ENCODE measurements around the gene GJB2.

The GJB2 gene

GRCh38 chr13:20141238-20142022 is 51.3 kb downstream of the GJB2 start:
- DNase-seq = no peak

- DNase-seq = no peak
Measured at GRCh38 chr13:20140487-20140886, 52.3 kb downstream of the GJB2 start.

- DNase-seq = no peak
Measured at GRCh38 chr13:20137875-20138274, 54.9 kb downstream of the GJB2 start.
